Vagina (tissue), 2 donors: ENCODE results near the gene DENND2A. TPM values are rescaled to one million over a fixed set of nuclear protein-coding genes. Genes with fewer than 3 reads are reported as not detected.

ENCODE experiments used
- DNase-seq, 2 donors: peaks; one replicate each; pipeline ENCODE4 v3.0.0-alpha.2; 2017; ENCODE audit errors: extremely low spot score in 2 of 2
- H3K27ac ChIP-seq: fragments of 200-600 bp; sonication (generic); one replicate; pipeline ENCODE4 v1.5.1; 2019
- H3K27me3 ChIP-seq: fragments of 200-600 bp; sonication (generic); one replicate; pipeline ENCODE4 v1.5.1; 2019
- H3K36me3 ChIP-seq, 2 donors: fragments of 200-600 bp; sonication (generic); one replicate each; pipeline ENCODE4 v1.5.1; 2017 to 2019
- H3K4me1 ChIP-seq: fragments of 200-600 bp; sonication (generic); one replicate; pipeline ENCODE4 v1.5.1; 2019
- H3K4me3 ChIP-seq, 2 donors: fragments of 200-600 bp; sonication (generic); 1 replicate in 1 of 2; 2 replicates in 1 of 2; pipeline ENCODE4 v1.5.1; 2016 to 2019
- H3K9me3 ChIP-seq: fragments of 200-600 bp; sonication (generic); one replicate; pipeline ENCODE4 v1.5.1; 2019
- CTCF ChIP-seq, 3 experiments: fragments of 450-650 bp in 2 of 3; fragments of 200-600 bp in 1 of 3; sonication (generic) in 1 of 3; IDR thresholded peaks; one replicate each; pipeline ENCODE4 v1.5.1; 2017 to 2019; ENCODE audit warnings: antibody characterized with exemption in 3 of 3, mild to moderate bottlenecking in 2 of 3, moderate library complexity in 2 of 3
- POLR2A ChIP-seq, 2 donors: fragments of 450-650 bp; IDR thresholded peaks; one replicate each; pipeline ENCODE4 v1.6.1; 2017; ENCODE audit warnings: antibody characterized with exemption in 2 of 2, mild to moderate bottlenecking in 2 of 2, moderate library complexity in 2 of 2
- POLR2AphosphoS5 ChIP-seq, 2 donors: sonication (generic); formaldehyde crosslinking; IDR thresholded peaks; one replicate each; pipeline ENCODE4 v1.9.0; 2017; ENCODE audit warnings: antibody characterized with exemption in 2 of 2, mild to moderate bottlenecking in 2 of 2, low read depth in 1 of 2; ENCODE audit not compliant: insufficient read depth in 1 of 2
- intact Hi-C: fragments of 100-400 bp; cut with DNase I; formaldehyde crosslinking; loops from one replicate; pipeline ENCODE4 v1.15.1; 2023
- total RNA-seq: library from RNA; depleted of rRNA; stranded (reverse); fragments of >200 nt; gene quantifications from one replicate; pipeline ENCODE4 v1.2.3, GENCODE V29; 2016

DENND2A gene
- total RNA-seq, 1 donor from 2014 or later, result 17.4 TPM

GRCh38 chr7:140617081-140617480 lies 23.5 kb downstream of the DENND2A start:
- no peaks in the 10 kb centered on the region for H3K36me3 ChIP-seq
- H3K27ac ChIP-seq, result no peak overlapping the region
- DNase-seq, result no peak
- H3K27me3 ChIP-seq, result no peaks in the 10 kb centered on the region
- no peaks in the 10 kb centered on the region for H3K4me1 ChIP-seq
- intact Hi-C loops, result no loop called here
- TF ChIP-seq POLR2A (IDR thresholded peaks at IDR 0.05) (no peak), CTCF (IDR thresholded peaks at IDR 0.05) (no peak), POLR2AphosphoS5 (IDR thresholded peaks at IDR 0.05; ENCODE audit: insufficient read depth in 1 of 2, low read depth in 1 of 2) (no peak)
- no peaks in the 10 kb centered on the region for H3K9me3 ChIP-seq
- no peak overlapping the region for H3K4me3 ChIP-seq

DNA sequence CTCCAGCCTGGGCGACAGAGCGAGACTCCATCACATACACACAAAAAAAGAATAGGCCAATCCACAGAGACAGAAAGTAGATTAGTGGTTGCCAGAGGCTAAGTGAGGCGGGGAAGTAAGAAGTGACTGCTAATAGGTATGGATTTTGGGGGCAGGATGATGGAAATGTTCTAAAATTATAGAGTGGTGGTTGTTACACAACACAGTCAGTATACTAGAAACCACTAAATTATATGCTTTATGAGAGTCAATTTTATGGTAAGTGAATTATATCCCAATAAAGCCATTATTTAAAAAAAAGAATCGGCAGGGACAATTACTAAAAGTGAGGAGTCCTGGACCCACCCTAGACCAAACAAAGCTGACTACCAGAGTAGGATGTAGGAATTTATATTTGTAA lies 24.3 kb downstream of the DENND2A start:
- H3K27ac ChIP-seq, result no peak overlapping the region
- TF ChIP-seq POLR2AphosphoS5 (IDR thresholded peaks at IDR 0.05; ENCODE audit: insufficient read depth in 1 of 2, low read depth in 1 of 2), result no peak
- no peak for TF ChIP-seq CTCF (IDR thresholded peaks at IDR 0.05)
- no peak overlapping the region for H3K4me3 ChIP-seq
- no peaks in the 10 kb centered on the region for H3K36me3 ChIP-seq
- no peaks in the 10 kb centered on the region for H3K4me1 ChIP-seq
- H3K27me3 ChIP-seq, result no peaks in the 10 kb centered on the region
- no peaks in the 10 kb centered on the region for H3K9me3 ChIP-seq
- intact Hi-C loops, result no loop called here
- DNase-seq, result no peak

DNA sequence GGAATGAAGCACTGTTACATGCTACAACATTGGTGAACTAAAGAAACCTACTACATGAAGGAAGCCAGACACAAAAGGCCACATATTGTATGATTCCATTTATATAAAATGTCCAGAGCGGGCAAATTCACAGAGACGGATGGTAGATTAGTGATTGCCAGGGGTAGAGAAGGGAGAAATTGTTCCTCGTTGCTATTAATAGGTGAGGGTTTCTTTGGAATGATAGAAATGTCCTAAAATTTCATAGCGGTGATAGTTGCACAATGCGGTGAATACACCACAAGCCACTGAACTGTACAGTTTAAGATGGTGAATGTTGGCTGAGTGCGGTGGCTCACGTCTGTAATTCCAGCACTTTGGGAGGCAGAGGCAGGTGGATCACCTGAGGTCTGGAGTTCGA lies 29.0 kb downstream of the DENND2A start:
- Histone ChIP-seq H3K27me3 (no peaks in the 10 kb centered on the region), H3K9me3 (no peaks in the 10 kb centered on the region), H3K36me3 (no peaks in the 10 kb centered on the region), H3K4me3 (no peak overlapping the region), H3K27ac (no peak overlapping the region), H3K4me1 (peaks cover 17% of the 10 kb centered on the region)
- TF ChIP-seq POLR2A (IDR thresholded peaks at IDR 0.05), result no peak
- TF ChIP-seq POLR2AphosphoS5 (IDR thresholded peaks at IDR 0.05; ENCODE audit: insufficient read depth in 1 of 2, low read depth in 1 of 2), result no peak
- TF ChIP-seq CTCF (IDR thresholded peaks at IDR 0.05), result no peak
- DNase-seq, result no peak
- intact Hi-C loops, result no loop called here

GRCh38 chr7:140610204-140611165 lies 30.1 kb downstream of the DENND2A start:
- Histone ChIP-seq H3K27ac (no peak overlapping the region), H3K4me1 (peaks cover 17% of the 10 kb centered on the region), H3K9me3 (no peaks in the 10 kb centered on the region), H3K36me3 (no peaks in the 10 kb centered on the region), H3K4me3 (no peak overlapping the region), H3K27me3 (no peaks in the 10 kb centered on the region)
- no peak for DNase-seq
- intact Hi-C loops, result no loop called here
- TF ChIP-seq POLR2A (IDR thresholded peaks at IDR 0.05), result no peak
- no peak for TF ChIP-seq POLR2AphosphoS5 (IDR thresholded peaks at IDR 0.05; ENCODE audit: insufficient read depth in 1 of 2, low read depth in 1 of 2)
- TF ChIP-seq CTCF (IDR thresholded peaks at IDR 0.05), result no peak

DNA sequence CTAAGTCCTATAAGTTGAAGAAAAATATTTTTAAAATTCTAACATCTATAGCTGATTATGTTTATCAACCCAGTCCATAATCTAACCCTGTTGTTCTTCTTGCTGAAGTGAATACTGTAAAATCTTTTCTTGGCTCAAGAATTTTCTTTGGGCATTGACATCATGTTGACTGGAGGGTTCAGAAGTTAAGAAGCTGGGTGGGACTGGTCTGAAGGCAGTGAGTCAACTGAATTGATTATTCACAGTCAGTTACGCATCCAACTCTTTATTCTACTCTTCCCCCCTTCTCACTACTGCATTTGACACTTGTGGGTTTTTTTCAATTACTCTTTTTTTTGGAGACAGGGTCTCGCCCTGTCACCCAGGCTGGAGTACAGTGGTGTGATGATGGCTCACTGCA lies 31.0 kb downstream of the DENND2A start:
- DNase-seq, result no peak
- TF ChIP-seq POLR2A (IDR thresholded peaks at IDR 0.05), result no peak
- TF ChIP-seq POLR2AphosphoS5 (IDR thresholded peaks at IDR 0.05; ENCODE audit: insufficient read depth in 1 of 2, low read depth in 1 of 2), result no peak
- no peak for TF ChIP-seq CTCF (IDR thresholded peaks at IDR 0.05)
- Histone ChIP-seq H3K4me3 (no peak overlapping the region), H3K36me3 (no peaks in the 10 kb centered on the region), H3K9me3 (no peaks in the 10 kb centered on the region), H3K4me1 (peaks cover 17% of the 10 kb centered on the region), H3K27ac (no peak overlapping the region), H3K27me3 (no peaks in the 10 kb centered on the region)
- intact Hi-C loops, result no loop called here
